GM12891 (cell line): ENCODE data around the gene ACSS2.

Experiments
- DNase-seq: peaks from one replicate; pipeline ENCODE4 v3.0.0; 2011; ENCODE audit warnings: low spot score; ENCODE audit not compliant: insufficient read length
- FAIRE-seq: peaks from 2 replicates; lab custom pipeline; 2011; peaks lifted over from hg19 to GRCh38; lab: Jason Lieb, UNC
- PAX5 ChIP-seq: IDR thresholded peaks from 2 replicates; pipeline ENCODE4 v1.6.1; 2011; ENCODE audit warnings: low read length, moderate library complexity, mild to moderate bottlenecking; ENCODE audit not compliant: insufficient read depth, severe bottlenecking
- POLR2A ChIP-seq: IDR thresholded peaks from 2 replicates; pipeline ENCODE4 v1.6.1; 2011; ENCODE audit warnings: low read depth, low read length, control low read depth
- POLR2AphosphoS5 ChIP-seq: IDR thresholded peaks from 2 replicates; pipeline ENCODE4 v1.6.1; 2011; ENCODE audit warnings: low read depth, low read length, control low read depth
- POU2F2 ChIP-seq: IDR thresholded peaks from 2 replicates; pipeline ENCODE4 v1.6.1; 2011; ENCODE audit warnings: low read depth, mild to moderate bottlenecking, control low read depth, low read length, moderate library complexity
- SPI1 ChIP-seq: IDR thresholded peaks from 2 replicates; pipeline ENCODE4 v1.6.1; 2011; ENCODE audit warnings: low read depth, low read length, control low read depth
- TAF1 ChIP-seq: IDR thresholded peaks from 2 replicates; pipeline ENCODE4 v1.6.1; 2011; ENCODE audit warnings: low read depth, low read length, control low read depth

ACSS2 gene

DNA sequence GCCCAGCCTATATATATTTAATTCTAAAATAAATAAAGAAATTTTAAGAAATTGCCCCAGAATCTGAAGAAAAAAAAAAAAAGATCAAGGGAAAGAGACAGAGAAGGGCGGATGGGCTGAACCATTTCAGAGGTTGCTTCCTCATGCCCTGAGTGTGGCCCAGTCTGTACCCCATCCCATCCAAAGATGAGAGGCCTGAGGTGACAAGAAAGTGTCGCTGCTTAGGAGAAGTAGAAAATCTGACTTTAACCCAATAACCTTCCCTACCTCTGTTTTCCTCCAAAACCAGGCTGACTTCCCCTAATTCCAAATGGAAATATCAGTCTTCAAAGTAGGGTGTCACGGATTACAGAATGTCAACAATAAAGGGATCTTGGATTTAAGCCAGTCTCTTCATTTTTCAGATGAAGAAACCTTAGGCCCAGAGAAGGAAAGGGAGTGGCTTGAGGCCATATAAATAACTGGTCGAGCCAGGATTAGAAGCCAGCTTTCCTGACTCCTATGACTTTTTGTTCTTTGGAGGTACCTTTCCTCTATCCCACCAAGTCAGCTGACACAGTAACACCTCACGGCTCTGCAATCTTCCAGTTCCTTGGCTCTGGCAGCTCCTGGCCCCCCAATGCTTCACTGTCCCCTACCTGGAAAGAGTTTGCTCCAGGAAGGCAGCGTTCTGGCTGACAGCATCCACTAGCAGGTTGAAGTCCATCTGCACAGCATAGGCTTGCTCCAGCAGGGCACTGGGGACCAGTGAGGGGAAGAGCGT is 69.1 kb downstream of the ACSS2 start:
- TF ChIP-seq SPI1 (no peak), POLR2A (no peak), POU2F2 (no peak), PAX5 (no peak), TAF1 (no peak), POLR2AphosphoS5 (no peak)
- no peak for DNase-seq
- FAIRE-seq = no peak

DNA sequence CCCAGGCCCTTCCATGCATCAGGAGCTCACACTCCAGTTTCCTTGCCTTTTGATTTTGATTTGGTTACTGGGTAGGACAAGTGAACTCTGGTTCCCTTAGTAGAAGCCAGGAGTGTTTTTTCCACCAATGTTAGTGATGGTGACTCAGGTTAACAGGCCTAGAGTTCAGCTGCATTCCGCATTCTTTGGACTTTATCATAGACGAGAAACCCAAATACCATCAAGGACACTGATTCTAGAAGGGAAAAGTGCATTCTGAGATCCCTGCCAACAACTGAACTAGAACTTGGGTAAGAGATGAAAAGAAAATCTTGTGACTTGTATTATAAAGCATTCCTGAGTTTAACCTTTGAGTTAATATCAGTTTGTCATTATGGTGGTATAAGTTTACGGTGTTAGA is 70.2 kb downstream of the ACSS2 start:
- FAIRE-seq (no peak), DNase-seq (no peak)
- TF ChIP-seq POU2F2 (no peak), POLR2A (no peak), SPI1 (no peak), POLR2AphosphoS5 (no peak), TAF1 (no peak), PAX5 (no peak)

DNA sequence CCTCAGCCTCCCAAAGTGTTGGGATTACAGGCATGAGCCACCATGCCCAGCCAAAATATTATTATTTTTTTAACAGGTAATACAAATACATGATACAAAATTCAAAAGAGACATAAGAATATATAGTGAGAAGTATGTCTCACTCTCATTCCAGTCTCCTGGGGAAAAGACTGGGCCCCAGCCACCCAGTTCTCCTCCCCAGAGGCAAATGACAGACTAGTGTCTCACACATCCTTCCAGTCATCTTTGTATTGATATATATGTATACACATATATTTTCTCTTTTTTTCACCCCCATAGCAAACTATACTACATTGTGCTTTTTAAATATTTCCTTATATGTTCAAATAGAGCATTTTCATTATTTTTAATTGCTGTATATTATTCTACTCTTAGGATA is 70.9 kb downstream of the ACSS2 start:
- DNase-seq (no peak), FAIRE-seq (no peak)
- TF ChIP-seq TAF1 (no peak), SPI1 (no peak), POU2F2 (no peak), POLR2AphosphoS5 (no peak), PAX5 (no peak), POLR2A (no peak)

DNA sequence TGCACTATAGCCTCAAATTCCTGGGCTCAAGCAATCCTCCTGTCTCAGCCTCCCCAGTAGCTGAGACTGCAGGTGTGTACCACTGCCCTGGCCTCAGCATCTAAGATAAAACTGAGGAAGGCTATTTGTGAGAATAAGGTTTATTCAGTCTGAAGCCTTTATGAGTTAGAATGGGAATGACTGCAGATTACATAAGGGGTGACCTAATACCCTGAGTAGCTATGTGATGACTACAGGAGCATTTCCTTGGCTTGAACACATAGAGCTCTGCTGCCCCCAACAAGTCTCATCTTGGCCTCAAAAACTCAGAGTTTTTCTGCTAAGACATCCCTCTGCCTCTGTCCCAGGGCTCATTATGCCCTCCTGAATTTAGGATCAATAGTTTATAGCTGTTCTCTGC is 71.6 kb downstream of the ACSS2 start:
- TF ChIP-seq PAX5 (no peak), SPI1 (no peak), POLR2A (no peak), TAF1 (no peak), POU2F2 (no peak), POLR2AphosphoS5 (no peak)
- FAIRE-seq (no peak), DNase-seq (no peak)

DNA sequence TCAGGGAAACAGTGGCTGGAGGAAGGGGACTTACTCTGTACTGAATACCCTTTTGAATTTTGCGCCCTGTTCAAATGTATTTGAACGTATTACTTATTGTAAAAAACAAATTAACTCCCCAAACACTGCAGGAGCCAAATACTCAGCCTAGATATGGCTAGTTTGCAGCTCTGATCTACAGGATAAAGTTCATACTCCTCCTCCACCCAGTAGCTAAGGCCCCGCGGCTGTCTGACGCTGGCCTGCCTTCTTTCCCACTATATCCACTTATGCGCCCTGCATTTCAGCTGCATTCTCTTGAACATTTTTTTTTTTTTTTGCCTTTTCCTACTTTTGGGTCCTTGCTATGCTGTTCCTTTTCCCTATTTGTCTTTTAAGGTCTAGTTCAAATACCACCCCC is 72.7 kb downstream of the ACSS2 start:
- TF ChIP-seq POU2F2 = no peak
- no peak for TF ChIP-seq TAF1
- no peak for TF ChIP-seq SPI1
- TF ChIP-seq POLR2AphosphoS5 = no peak
- TF ChIP-seq PAX5 = no peak
- TF ChIP-seq POLR2A = no peak
- DNase-seq = no peak
- no peak for FAIRE-seq

DNA sequence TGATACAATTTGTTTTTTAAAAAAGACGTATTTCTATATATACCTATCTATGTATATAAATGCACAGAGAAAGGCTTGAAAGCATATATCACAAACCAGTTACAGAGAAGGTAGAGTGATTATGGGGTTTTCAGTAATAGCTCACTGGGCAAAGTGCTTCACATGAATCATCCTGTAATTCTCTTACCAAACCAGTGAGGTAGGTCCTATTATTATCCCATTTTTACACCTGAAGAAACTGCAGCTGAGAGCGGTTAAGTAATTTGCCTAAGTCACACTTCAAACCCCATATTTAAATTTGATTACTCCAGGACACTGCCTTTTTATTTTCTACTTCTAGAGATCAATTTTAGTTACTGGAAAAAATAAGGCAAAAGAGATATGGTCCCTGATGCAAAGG is 74.8 kb downstream of the ACSS2 start:
- DNase-seq (no peak), FAIRE-seq (no peak)
- TF ChIP-seq POU2F2 = no peak
- no peak for TF ChIP-seq PAX5
- TF ChIP-seq POLR2AphosphoS5 = no peak

DNA sequence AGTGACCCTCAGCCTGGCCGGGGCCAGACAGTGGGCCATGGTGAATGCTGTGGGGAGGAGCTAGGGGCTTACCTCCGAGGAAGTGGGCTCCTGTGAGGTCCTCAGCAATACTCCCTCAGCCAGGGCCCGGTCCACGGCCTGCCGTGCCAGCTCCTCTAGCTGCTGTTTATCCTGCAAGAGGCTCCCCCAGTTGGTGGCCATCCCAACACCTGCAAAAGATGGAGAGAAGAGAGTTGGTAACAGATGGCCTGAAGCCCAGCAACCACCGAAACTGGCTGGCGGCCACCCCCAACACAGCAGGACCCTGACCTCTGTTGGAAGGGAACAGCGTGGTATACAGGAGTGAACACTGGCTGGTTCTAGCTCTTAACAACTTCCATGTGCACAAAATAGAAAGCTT is 75.2 kb downstream of the ACSS2 start:
- TF ChIP-seq POLR2A (no peak), PAX5 (no peak), POU2F2 (no peak), TAF1 (no peak), SPI1 (no peak), POLR2AphosphoS5 (no peak)
- no peak for DNase-seq
- FAIRE-seq = no peak

DNA sequence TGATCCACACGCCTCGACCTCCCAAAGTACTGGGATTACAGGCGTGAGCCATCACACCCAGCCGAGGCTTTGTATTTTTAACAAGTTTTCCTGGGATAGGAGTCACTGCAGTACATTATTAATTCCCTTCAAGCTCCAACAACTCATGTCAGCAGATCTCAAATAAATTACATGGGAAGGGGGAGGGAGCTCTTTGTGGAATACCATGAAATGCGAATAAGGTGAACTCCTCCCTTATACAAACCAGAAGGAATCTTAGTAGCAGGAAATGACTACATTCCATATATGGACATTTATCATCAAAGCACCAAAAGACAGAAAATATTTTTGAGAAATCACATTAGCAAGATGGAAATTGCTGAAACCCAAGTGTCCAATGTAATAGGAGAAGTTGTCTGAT is 76.3 kb downstream of the ACSS2 start:
- no peak for DNase-seq
- TF ChIP-seq POLR2AphosphoS5 = no peak
- TF ChIP-seq POU2F2 = no peak
- no peak for FAIRE-seq

DNA sequence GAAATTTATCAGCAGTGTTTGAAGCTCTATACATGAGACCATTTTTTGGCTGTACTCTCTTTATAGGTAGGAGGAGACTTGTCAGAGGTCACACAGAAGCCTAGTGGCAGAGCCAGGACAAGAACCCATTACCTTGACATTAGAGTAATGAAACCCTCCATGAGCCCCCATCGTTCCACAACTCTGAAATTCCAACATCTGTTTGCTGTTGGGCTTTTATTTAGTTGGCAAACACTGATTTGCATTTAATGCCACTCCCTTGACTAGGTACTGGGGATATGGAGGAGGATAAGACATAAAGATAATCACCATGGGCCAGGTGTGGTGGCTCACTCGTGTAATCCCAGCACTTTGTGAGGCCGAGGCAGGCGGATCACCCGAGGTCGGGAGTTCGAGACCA is 77.5 kb downstream of the ACSS2 start:
- no peak for FAIRE-seq
- no peak for DNase-seq
- TF ChIP-seq SPI1 (no peak), TAF1 (no peak), POLR2A (no peak), PAX5 (no peak), POLR2AphosphoS5 (no peak), POU2F2 (no peak)

DNA sequence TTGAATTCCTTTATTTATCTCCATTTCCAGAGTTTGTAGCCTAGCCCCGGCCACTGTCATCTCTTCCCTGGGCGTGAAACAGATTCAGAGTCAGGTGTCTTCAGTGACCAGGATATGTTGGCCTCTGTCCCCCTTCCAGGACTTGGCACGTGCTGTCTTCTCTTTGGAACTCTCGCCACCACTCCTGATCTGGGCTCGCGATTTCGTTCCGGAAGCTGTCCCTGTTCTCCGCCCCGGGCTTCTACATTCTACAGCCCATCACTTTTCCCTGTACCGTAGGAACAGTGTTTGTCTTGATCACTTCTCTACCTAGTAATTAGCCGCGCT is 78.5 kb downstream of the ACSS2 start:
- DNase-seq (no peak), FAIRE-seq (no peak)
- TF ChIP-seq POLR2A (no peak), TAF1 (no peak)
